SK-N-MC (cell line): ENCODE measurements around the gene NAA10.

Experiments used
- EZH2 ChIP-seq: fragments of 200-600 bp; sonication (generic); IDR thresholded peaks from one replicate; pipeline ENCODE4 v1.6.1; 2017; ENCODE audit warnings: antibody characterized with exemption
- POLR2AphosphoS5 ChIP-seq: IDR thresholded peaks from 2 replicates; pipeline ENCODE4 v1.6.1; 2012; ENCODE audit warnings: mild to moderate bottlenecking, low read depth, low read length, borderline replicate concordance

- TF ChIP-seq POLR2AphosphoS5 (no peak), EZH2 (no peak)
These were observed 35.1 kb upstream of the NAA10 start for GRCh38 chrX:153969904-153970356.
